ENCODE results near the gene CPPED1. TPM values are rescaled to one million over a fixed set of nuclear protein-coding genes. Genes with fewer than 3 reads are reported as not detected.

CPPED1 gene
- total and polyA plus RNA-seq, 10 of the 15 experiments (the other 5 are each of a cell fraction or from before 2014, with no cell fraction given) = 7.1 to 39.0 (median 16.0) TPM

GRCh38 chr16:12682432-12683165 is 121.1 kb downstream of the CPPED1 start:
- in situ Hi-C loops (cut with MboI) = no loop called here
- Histone ChIP-seq H3K36me3 (ENCODE audit: control insufficient read depth in 2 of 2, insufficient read depth in 2 of 2, low read length in 1 of 2) (no peaks in the 10 kb centered on the region), H3K27ac (ENCODE audit: control insufficient read depth, insufficient read depth) (no peak overlapping the region), H3K9me3 (replicated peaks; ENCODE audit: control insufficient read depth, insufficient read depth, low read length) (no peaks in the 10 kb centered on the region), H3K4me3 (no peak overlapping the region), H3K4me2 (ENCODE audit: control insufficient read depth, insufficient read depth) (no peak overlapping the region), H3K9ac (ENCODE audit: control insufficient read depth, insufficient read depth, low read length) (no peak overlapping the region), H2AFZ (ENCODE audit: control insufficient read depth, low read depth, low read length) (no peak overlapping the region), H4K20me1 (ENCODE audit: control insufficient read depth, insufficient read depth) (no peaks in the 10 kb centered on the region), H3K27me3 (replicated peaks in 1 of 2; ENCODE audit: control insufficient read depth in 2 of 2, insufficient read depth in 2 of 2, low read length in 1 of 2) (no peaks in the 10 kb centered on the region), H3K79me2 (ENCODE audit: control insufficient read depth, insufficient read depth, low read length) (no peaks in the 10 kb centered on the region), H3K4me1 (ENCODE audit: control insufficient read depth, insufficient read depth, low read length) (no peaks in the 10 kb centered on the region)
- 84% methylated on average over 11 of the region's 11 CpGs for WGBS (ENCODE audit: insufficient coverage, insufficient replicate concordance, low lambda C conversion rate, missing lambda C conversion rate)
- intact Hi-C loops (cut with micrococcal nuclease; ENCODE audit: unreplicated experiment) = no loop called here
- ChIA-PET CTCF (interaction anchor here (0.5 kb wide), 1 partner anchor 54 kb away, joined by 3 read pairs; no protein-coding TSS in a partner anchor), SMC1A (ENCODE audit: uncharacterized antibody, unreplicated experiment) (no interaction called here), RAD21 (ENCODE audit: unreplicated experiment) (no interaction called here), POLR2A (no interaction called here)
- FAIRE-seq (no peak), ATAC-seq (no peak), DNase-seq (ENCODE audit: low read depth, low spot score) (no peak)
- no TSS peak for BruUV-seq (replicated peaks)
- no peak for TF ChIP-seq RELA (IDR thresholded peaks at IDR 0.05; ENCODE audit: borderline replicate concordance, partially characterized antibody)
- no peak for TF ChIP-seq ZBTB33 (IDR thresholded peaks at IDR 0.05)
- TF ChIP-seq MXI1 (IDR thresholded peaks at IDR 0.05; ENCODE audit: low read depth, low read length) = no peak
- no peak for TF ChIP-seq PBX3 (IDR thresholded peaks at IDR 0.05; ENCODE audit: insufficient replicate concordance, low read depth, low read length)
- TF ChIP-seq CBX5 (IDR thresholded peaks at IDR 0.05; ENCODE audit: low read depth) = no peak
- no peak for TF ChIP-seq MTA3 (IDR thresholded peaks at IDR 0.05; ENCODE audit: borderline replicate concordance, low read length)
- TF ChIP-seq POU2F2 (IDR thresholded peaks at IDR 0.05; ENCODE audit: borderline replicate concordance, low read depth, low read length) = no peak
- TF ChIP-seq ZBTB40 (IDR thresholded peaks at IDR 0.05; ENCODE audit: borderline replicate concordance) = no peak
- TF ChIP-seq SIN3A (IDR thresholded peaks at IDR 0.05; ENCODE audit: low read depth, low read length) = no peak
- no peak for TF ChIP-seq TCF7 (IDR thresholded peaks at IDR 0.05; ENCODE audit: borderline replicate concordance)
- TF ChIP-seq PAX8 (IDR thresholded peaks at IDR 0.05) = no peak
- no peak for TF ChIP-seq TAF1 (IDR thresholded peaks at IDR 0.05; ENCODE audit: borderline replicate concordance, low read depth, low read length)
- TF ChIP-seq ELK1 (IDR thresholded peaks at IDR 0.05; ENCODE audit: low read depth, low read length) = no peak
- TF ChIP-seq BMI1 (IDR thresholded peaks at IDR 0.05; ENCODE audit: borderline replicate concordance) = no peak
- TF ChIP-seq POLR2A (IDR thresholded peaks at IDR 0.05; ENCODE audit: low read depth, low read length) = no peak
- no peak for TF ChIP-seq ZNF24 (IDR thresholded peaks at IDR 0.05)
- TF ChIP-seq SREBF2 (IDR thresholded peaks at IDR 0.05; ENCODE audit: low read length) = no peak
